HG02852 (cell line): Measurements from ENCODE around the gene SLC22A23.

Experiments
- ATAC-seq: cut with Tn5 transposase; IDR thresholded peaks from one replicate; pipeline ENCODE4 v1.9.1; 2021; ENCODE audit warnings: mild to moderate bottlenecking, moderate library complexity; ENCODE audit not compliant: unreplicated experiment

The SLC22A23 gene

DNA sequence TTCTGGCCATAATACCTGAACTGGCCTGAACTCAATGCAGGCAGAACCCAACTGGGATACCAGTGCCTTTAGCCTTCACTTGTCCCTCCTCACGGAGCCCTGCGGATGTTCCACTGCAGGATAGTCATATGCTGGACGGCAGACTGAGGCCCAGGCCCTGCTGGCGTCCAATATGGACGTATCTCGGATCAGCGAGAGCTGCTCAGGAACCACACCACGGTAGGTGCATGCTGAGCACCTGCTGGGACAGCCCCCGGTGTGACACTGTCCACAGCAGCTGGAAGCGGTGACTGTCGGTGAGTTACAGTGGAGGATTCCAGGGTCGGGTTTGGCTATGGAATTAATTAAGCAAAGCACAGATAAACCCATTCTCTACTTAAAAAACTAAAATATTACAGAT is 149.4 kb downstream of the SLC22A23 start:
- no peak for ATAC-seq

DNA sequence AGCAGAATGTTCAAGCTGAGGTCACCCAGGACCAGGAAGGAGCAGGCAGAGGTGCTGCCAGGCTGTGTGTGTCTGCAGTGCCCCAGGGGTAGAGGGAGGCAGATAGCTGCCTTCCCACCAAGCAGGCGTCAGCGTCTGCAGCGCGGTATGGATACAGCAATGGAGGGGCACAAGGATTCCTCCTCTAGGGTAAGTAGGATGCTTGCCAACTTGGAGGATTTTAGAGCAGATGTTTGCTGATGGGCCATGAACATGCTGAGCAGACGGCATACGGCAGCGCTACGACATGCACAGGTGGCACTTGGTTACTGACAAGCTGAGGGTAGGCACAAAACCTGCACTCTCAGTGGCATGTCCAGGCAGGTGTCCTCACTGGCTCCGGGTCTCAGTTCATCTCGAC is 150.0 kb downstream of the SLC22A23 start:
- no peak for ATAC-seq

DNA sequence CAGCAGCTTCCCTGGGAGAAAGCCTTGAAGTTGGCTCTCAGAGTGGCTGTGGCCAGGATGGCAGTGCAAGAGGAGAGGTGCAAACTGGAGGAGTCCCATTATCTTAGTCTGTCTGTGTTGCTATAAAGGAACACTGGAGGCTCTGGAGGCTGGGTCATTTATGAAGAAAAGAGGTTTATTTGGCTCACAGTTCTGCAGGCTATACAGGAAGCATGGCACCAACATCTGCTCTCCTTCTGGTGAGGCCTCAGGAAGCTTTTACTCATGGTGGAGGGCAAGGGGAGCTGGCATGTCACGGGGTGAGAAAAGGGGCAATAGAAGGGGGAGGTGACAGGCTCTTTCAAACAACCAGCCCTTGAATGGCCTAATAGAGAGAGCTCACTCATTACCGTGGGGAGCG is 151.0 kb downstream of the SLC22A23 start:
- ATAC-seq: no peak

- no peak for ATAC-seq
These were observed 151.7 kb downstream of the SLC22A23 start for GRCh38 chr6:3305216-3305565.

- ATAC-seq: no peak
These were observed 152.2 kb downstream of the SLC22A23 start for GRCh38 chr6:3304500-3305215.

DNA sequence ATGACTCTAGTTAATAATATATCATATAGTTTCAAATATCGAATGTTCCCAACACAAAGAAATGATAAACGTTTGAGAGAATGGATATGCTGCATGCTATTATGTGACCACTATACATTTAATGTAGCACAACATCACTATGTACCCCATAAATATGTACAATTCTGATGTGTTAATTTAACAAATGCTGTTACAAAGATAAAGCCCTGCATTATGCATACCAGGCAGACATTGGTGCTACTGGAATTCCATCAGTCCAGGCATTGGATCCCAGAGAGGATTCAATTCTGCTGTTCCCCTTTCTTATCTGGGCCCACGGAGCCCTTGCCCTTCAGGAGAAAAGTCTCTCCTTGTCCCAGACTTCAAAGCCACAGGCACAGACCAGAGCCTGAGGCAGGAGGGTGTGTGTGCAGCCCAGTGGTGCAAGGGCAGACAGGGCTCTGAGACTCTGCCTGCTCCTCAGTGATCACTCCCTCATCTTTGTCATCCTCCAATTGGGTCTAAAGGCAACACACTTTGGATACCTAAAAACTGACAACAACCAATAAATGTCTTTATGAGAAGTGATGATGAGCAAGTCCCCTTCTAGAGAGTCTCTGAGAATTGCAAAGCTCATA is 152.9 kb downstream of the SLC22A23 start:
- no peak for ATAC-seq

DNA sequence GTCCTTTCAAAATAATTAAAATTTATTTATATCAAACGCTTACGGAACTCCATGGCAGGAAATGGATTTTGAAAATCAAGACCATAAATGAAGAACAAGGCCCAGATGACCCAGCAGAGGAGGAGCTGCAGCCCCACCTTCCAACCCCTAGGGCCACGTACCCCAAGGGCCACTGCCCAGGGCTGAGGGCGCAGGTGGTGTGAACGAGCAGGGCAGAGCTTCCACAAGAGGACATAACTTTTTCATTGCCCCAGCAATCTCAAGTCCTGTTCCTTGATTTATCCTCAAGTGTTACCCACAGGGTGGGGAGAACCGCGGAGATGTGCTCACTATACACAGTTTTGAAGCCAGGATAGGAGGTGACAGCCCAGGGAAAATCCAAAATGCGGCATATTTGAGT is 155.3 kb downstream of the SLC22A23 start:
- no peak for ATAC-seq

- ATAC-seq: no peak
These were observed 157.6 kb downstream of the SLC22A23 start for GRCh38 chr6:3299221-3299620.

GRCh38 chr6:3297909-3298308 is 158.9 kb downstream of the SLC22A23 start:
- no peak for ATAC-seq

DNA sequence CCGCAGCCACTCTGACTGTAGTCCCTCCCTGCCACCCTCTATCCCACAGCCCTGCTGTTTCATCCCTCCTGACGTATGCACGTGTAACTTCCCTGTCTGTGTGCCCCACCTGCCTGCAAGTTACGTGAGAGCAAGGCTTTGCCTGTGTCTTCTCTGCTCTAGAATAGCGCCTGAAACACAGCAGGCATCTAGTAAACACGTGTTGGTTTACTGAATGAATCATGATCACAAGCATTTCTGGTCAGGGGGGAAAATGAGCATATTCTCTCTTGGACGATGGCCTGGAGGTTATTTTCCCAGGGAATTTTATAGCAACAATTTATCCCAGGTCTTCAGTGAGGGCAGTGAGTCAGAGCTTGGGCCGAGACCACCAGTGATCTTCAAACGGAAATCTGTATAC is 159.8 kb downstream of the SLC22A23 start:
- no peak for ATAC-seq

- no peak for ATAC-seq
These were observed 160.3 kb downstream of the SLC22A23 start for GRCh38 chr6:3296537-3296936.

DNA sequence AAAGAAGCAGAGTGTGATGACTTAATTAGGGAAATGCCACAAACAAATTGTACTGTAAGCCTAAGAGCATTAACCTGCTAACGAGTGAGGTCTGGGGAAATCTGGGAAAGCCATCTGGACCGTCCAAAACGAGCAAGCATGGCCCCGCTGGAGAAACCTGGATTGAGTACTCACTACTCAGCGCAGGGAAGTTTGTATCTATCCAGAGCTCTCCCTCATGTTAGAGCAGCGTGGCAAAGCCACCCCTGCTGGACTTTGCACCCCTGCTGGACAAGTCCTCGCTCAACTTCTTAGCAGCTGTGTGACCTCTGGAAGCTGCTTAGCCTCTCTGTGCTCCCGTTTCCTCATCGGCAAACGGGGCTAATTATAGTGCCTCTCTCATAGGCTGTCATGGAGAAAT is 160.8 kb downstream of the SLC22A23 start:
- ATAC-seq: no peak

DNA sequence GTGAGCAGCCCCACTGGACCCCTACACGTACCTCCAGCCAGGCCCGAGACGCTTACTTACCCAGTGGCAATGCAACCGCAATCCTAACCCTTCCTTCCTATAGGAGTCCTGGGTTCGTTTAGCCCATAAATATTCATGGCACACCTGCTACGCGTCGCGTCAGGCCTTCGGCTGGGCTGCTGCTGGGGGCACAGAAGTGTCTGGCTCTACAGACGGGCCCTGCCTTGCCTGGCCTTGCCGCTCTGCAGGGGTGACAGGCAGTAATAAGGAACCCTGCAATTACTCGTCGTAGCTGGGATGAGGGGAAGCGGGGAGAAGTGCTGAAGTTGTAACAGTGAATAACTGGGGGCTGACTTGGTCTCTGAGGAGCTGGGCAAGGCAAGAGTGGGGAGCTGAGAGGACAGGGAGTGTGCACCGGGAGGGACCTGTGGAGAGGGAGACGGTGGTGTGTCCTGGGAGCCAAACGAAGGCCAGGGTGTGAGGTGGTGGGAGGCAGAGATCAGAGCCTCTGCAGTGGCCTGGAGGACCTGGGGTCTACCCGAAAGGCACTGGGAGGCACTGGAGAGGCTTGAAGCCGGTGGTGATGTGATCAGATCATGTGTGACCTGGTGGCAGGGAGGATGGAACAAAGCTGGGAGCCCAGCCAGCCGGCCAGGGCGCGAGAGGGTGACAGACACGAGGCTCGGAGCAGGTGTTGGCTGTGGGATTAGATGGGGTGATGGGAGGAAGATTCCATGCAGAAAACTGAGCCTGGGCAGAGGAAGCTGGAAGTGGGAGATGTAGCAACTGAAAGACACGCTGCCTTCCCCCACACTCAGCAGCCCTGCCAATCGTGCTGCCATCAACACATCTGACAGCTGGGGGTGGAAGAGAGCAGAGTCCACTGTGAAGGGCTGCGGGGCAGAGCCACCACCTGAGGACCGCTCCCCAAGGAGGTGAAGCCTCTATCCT is 161.7 kb downstream of the SLC22A23 start:
- no peak for ATAC-seq

GRCh38 chr6:3294396-3294795 is 162.5 kb downstream of the SLC22A23 start:
- no peak for ATAC-seq

GRCh38 chr6:3293271-3294155 is 163.3 kb downstream of the SLC22A23 start:
- no peak for ATAC-seq

DNA sequence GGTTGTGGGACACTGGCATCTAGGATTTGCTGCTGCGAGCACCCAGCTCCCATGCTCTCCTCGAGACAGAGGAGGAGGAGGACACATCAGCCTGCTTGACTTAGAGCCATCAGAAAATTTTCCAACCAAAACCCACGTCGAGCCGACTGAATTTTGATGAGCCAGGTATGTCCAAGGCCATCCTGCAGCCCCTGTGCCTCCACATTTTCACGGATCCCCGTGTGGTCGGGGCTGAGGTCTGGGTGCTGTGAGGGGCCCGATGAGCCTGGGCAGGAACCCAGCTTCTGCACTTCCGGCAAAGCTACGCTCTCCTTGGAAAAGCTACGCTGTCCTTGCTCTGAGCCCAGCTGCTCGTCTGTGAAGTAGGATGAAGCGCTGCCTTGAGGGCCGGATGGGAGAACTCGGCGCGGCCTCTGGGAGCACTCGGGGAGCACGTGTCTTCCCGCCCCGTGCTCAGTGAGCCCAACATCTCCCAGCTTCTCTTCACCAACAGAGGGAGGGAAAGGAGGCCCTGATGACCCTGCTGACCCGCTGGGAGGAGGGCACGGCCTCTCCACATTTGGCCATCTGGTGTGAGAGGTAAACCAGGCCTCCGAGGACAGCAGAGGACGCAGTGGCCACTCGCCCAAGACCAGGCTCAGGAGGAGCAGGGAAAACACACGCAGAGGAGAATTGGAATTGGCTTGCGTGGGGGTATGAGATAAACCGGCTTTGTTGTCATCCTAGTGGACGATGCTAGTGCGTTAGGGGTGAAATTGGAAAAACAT is 164.2 kb downstream of the SLC22A23 start:
- no peak for ATAC-seq

GRCh38 chr6:3291987-3292386 is 164.9 kb downstream of the SLC22A23 start:
- no peak for ATAC-seq

DNA sequence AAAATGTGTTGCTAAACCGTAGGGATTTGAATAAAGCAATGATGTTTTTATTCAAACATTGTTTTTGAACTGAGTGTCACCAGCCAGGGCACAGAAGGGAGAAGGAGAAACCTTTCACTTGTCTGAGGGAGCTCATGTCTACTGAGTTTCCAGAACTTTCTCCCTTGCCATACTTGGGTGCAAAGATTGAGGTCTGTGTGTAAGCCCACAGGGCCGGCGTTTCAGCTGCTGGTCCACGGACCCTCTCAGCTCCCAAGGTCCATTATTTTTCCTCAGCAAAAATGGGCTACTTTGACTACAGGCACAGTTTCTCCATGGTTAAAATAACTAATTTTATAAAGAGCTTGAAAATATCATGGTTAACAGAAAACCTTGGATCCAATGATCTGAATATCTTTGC is 165.5 kb downstream of the SLC22A23 start:
- ATAC-seq: no peak

DNA sequence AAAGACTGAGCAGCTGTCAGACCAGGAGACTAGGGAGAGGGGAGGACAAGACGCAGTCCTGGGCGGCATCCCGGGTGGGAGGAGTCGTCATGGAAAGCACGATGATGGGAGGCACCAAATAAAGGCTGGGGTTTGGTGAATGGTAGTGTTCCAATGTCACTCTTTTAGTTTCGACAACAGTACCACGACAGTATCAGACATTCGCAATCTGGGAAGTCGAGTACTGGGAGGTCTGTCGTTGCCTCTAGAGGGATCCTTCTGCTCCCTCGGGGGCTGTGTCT is 166.0 kb downstream of the SLC22A23 start:
- no peak for ATAC-seq
